ENCODE results near the gene NDUFA1. TPM values are rescaled to one million over a fixed set of nuclear protein-coding genes. Genes with fewer than 3 reads are reported as not detected.

NDUFA1 gene
- total and polyA plus RNA-seq, 2 of the 13 experiments (the other 11 are each of a cell fraction or from before 2014, with no cell fraction given), result 150 to 167 TPM

- intact Hi-C loops (cut with micrococcal nuclease; ENCODE audit: unreplicated experiment), result no loop called here
- FAIRE-seq, result no peak
- in situ Hi-C loops (cut with HindIII; ENCODE audit: extremely low pct_ligation_motif_present, low pct_unique_long_range_greater_than_20kb), result no loop called here
- CTCF ChIA-PET (ENCODE audit: low intra/inter-chr PET ratio, low total read pairs), result no interaction called here
- Histone ChIP-seq H3K9ac (ENCODE audit: insufficient read depth, low read depth, low read length) (no peak overlapping the region), H3K79me2 (ENCODE audit: insufficient read depth, low read length) (no peaks in the 10 kb centered on the region), H3K4me1 (ENCODE audit: insufficient read depth, low read length) (no peaks in the 10 kb centered on the region), H3K27me3 (ENCODE audit: control insufficient read depth in 1 of 2, insufficient read depth in 2 of 2, low read length in 2 of 2) (no peaks in the 10 kb centered on the region), H3K9me3 (ENCODE audit: low read length) (no peaks in the 10 kb centered on the region), H2AFZ (ENCODE audit: low read length) (no peak overlapping the region), H3K4me3 (replicated peaks in 1 of 3; ENCODE audit: insufficient read depth in 1 of 3, low read depth in 2 of 3, low read length in 3 of 3) (no peak overlapping the region), H3K27ac (ENCODE audit: extremely low read length, insufficient read depth, low read length) (no peak overlapping the region), H3K4me2 (ENCODE audit: low read depth, low read length) (no peak overlapping the region), H3K36me3 (replicated peaks in 1 of 2; ENCODE audit: control insufficient read depth in 1 of 2, insufficient read depth in 2 of 2, low read length in 2 of 2) (peaks cover 1 to 7% of the 10 kb centered on the region in 2 experiments; a peak in 1 of 5 replicates), H4K20me1 (ENCODE audit: insufficient read depth, low read length) (no peaks in the 10 kb centered on the region)
- POLR2A ChIA-PET, result no interaction called here
- DNase-seq (ENCODE audit: low spot score), result no peak
- no peak for ATAC-seq
- 87% methylated on average over 3 of the region's 3 CpGs for WGBS (ENCODE audit: low lambda C conversion rate)
- TF ChIP-seq BORCS8-MEF2B (CRISPR knock-in tag; IDR thresholded peaks at IDR 0.05) (no peak), ZNF354B (CRISPR knock-in tag; IDR thresholded peaks at IDR 0.05) (no peak), EED (CRISPR knock-in tag; IDR thresholded peaks at IDR 0.05) (no peak), KMT2A (CRISPR knock-in tag; IDR thresholded peaks at IDR 0.05) (no peak), STAG1 (CRISPR knock-in tag; IDR thresholded peaks at IDR 0.05) (no peak), ZNF501 (CRISPR knock-in tag; IDR thresholded peaks at IDR 0.05) (no peak), SP140L (CRISPR knock-in tag; IDR thresholded peaks at IDR 0.05; ENCODE audit: borderline replicate concordance) (no peak), USF2 (IDR thresholded peaks at IDR 0.05; ENCODE audit: low read depth, low read length) (no peak), USF2 (CRISPR knock-in tag; IDR thresholded peaks at IDR 0.05; ENCODE audit: borderline replicate concordance) (no peak), GLMP (CRISPR knock-in tag; IDR thresholded peaks at IDR 0.05; ENCODE audit: borderline replicate concordance) (no peak), SRSF9 (IDR thresholded peaks at IDR 0.05; ENCODE audit: borderline replicate concordance, insufficient read depth, low read depth, low read length, poor library complexity, severe bottlenecking) (no peak), TEAD2 (CRISPR knock-in tag; IDR thresholded peaks at IDR 0.05) (no peak), SRY (CRISPR knock-in tag; IDR thresholded peaks at IDR 0.05) (no peak), MBNL3 (CRISPR knock-in tag; conservative IDR thresholded peaks at IDR 0.05) (no peak), PCBP1 (IDR thresholded peaks at IDR 0.05; ENCODE audit: borderline replicate concordance, low read depth, low read length) (no peak), ZNF615 (CRISPR knock-in tag; IDR thresholded peaks at IDR 0.05; ENCODE audit: borderline replicate concordance) (no peak), U2AF1 (optimal IDR thresholded peaks at IDR 0.05; ENCODE audit: low read depth, low read length) (no peak), PHF20 (CRISPR knock-in tag; IDR thresholded peaks at IDR 0.05) (no peak)
- BruUV-seq (replicated peaks), result no TSS peak
Measured at GRCh38 chrX:119833905-119834304, 37.7 kb upstream of the NDUFA1 start.

All from HepG2 (cell line).